ENCODE measurements around the gene RAB1A. TPM values are rescaled to one million over a fixed set of nuclear protein-coding genes. Genes with fewer than 3 reads are reported as not detected.

RAB1A gene
- polyA plus RNA-seq, 2 donors: 100 to 120 TPM

DNA sequence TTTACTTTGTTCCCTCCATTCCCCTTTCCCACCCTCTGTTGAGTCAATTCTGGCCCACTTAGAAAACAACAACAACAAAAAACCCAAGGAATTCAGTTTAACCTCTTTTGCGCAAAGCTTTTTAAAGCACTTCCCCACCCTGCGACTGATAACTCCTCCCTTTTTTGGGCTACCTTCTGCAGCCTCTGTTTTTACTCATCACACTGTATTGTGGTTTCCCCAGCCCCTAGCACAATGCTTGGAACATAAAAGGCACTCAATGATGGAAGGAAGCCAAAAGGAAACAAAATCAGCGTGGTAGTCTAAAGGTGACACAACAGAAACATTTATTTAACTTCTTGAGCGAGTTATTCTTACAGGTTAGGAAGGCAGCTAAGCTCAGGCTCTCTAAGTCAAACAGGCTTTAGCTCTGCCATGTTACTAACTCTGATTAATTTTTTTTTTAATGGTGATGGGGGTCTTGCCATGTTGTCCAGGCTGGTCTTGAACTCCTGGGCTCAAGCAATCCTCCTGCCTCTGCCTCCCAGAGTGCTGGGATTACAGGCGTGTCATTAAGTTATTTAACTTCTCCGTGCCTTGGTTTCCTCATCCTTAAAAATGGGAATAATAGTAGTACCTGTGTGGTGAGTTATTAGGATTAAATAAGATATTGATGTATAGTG is 72.4 kb downstream of the RAB1A start:
- Histone ChIP-seq H3K36me3 (ENCODE audit: control insufficient read depth in 2 of 2, insufficient read depth in 2 of 2, low read length in 1 of 2) (no peaks in the 10 kb centered on the region), H3K4me3 (ENCODE audit: low read depth in 1 of 2, low read length in 2 of 2) (peak overlapping the region; percentile 88 to 89), H3K27me3 (ENCODE audit: control insufficient read depth in 1 of 2, insufficient read depth in 2 of 2, low read length in 2 of 2) (no peaks in the 10 kb centered on the region), H3K27ac (ENCODE audit: low read depth in 2 of 2, low read length in 1 of 2) (peak overlapping the region; percentile 67 to 86), H3K9me3 (ENCODE audit: control insufficient read depth in 2 of 2, insufficient read depth in 1 of 2, low read depth in 1 of 2, low read length in 1 of 2) (no peaks in the 10 kb centered on the region), H3K4me1 (ENCODE audit: control insufficient read depth in 2 of 2, insufficient read depth in 2 of 2, low read length in 1 of 2) (peaks cover 0 to 2% of the 10 kb centered on the region in 2 donors)
- WGBS, 2 donors: 33 to 35% methylated on average over 6 of the region's 6 CpGs

DNA sequence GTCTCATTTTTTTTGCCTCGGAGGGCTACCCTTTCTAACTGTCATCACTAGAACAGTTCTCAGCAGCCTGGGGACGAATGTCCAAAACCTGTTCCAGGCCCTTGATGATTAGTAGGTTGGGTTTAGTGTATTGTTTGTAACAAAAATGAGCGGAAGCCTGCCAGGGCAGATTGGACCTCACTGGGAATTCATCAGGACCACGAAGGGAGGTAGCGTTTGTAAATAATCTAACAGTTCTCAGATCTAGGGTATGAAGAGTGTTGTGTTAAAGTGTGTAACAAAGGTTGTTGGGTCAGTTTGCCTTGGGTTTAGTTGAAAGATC is 72.9 kb downstream of the RAB1A start:
- WGBS, 2 donors: 2 to 4% methylated on average over 5 of the region's 5 CpGs
- Histone ChIP-seq H3K27ac (ENCODE audit: low read depth in 2 of 2, low read length in 1 of 2) (peak overlapping the region; percentile 83 to 86), H3K9me3 (ENCODE audit: control insufficient read depth in 2 of 2, insufficient read depth in 1 of 2, low read depth in 1 of 2, low read length in 1 of 2) (no peaks in the 10 kb centered on the region), H3K36me3 (ENCODE audit: control insufficient read depth in 2 of 2, insufficient read depth in 2 of 2, low read length in 1 of 2) (no peaks in the 10 kb centered on the region), H3K4me3 (ENCODE audit: low read depth in 1 of 2, low read length in 2 of 2) (peak overlapping the region; percentile 88 to 89), H3K27me3 (ENCODE audit: control insufficient read depth in 1 of 2, insufficient read depth in 2 of 2, low read length in 2 of 2) (no peaks in the 10 kb centered on the region), H3K4me1 (ENCODE audit: control insufficient read depth in 2 of 2, insufficient read depth in 2 of 2, low read length in 1 of 2) (peaks cover 0 to 2% of the 10 kb centered on the region in 2 donors)

GRCh38 chr2:65056215-65057053 is 73.5 kb downstream of the RAB1A start, which contains the start of gene CEP68:
CEP68 (plus strand) TSS chr2:65056416; CDS start chr2:65069445, 13,029 bp downstream.
- Histone ChIP-seq H3K27ac (ENCODE audit: low read depth in 2 of 2, low read length in 1 of 2) (peak within 1 kb of the TSS; percentile 83 to 86), H3K36me3 (ENCODE audit: control insufficient read depth in 2 of 2, insufficient read depth in 2 of 2, low read length in 1 of 2) (no peaks in the 10 kb centered on the region), H3K27me3 (ENCODE audit: control insufficient read depth in 1 of 2, insufficient read depth in 2 of 2, low read length in 2 of 2) (no peaks in the 10 kb centered on the region), H3K4me3 (ENCODE audit: low read depth in 1 of 2, low read length in 2 of 2) (peak within 1 kb of the TSS; percentile 88 to 89), H3K9me3 (ENCODE audit: control insufficient read depth in 2 of 2, insufficient read depth in 1 of 2, low read depth in 1 of 2, low read length in 1 of 2) (no peaks in the 10 kb centered on the region), H3K4me1 (ENCODE audit: control insufficient read depth in 2 of 2, insufficient read depth in 2 of 2, low read length in 1 of 2) (peaks cover 0 to 2% of the 10 kb centered on the region in 2 donors)
- 0% methylated on average over 66 to 99 of the region's 99 CpGs for WGBS, 2 donors

DNA sequence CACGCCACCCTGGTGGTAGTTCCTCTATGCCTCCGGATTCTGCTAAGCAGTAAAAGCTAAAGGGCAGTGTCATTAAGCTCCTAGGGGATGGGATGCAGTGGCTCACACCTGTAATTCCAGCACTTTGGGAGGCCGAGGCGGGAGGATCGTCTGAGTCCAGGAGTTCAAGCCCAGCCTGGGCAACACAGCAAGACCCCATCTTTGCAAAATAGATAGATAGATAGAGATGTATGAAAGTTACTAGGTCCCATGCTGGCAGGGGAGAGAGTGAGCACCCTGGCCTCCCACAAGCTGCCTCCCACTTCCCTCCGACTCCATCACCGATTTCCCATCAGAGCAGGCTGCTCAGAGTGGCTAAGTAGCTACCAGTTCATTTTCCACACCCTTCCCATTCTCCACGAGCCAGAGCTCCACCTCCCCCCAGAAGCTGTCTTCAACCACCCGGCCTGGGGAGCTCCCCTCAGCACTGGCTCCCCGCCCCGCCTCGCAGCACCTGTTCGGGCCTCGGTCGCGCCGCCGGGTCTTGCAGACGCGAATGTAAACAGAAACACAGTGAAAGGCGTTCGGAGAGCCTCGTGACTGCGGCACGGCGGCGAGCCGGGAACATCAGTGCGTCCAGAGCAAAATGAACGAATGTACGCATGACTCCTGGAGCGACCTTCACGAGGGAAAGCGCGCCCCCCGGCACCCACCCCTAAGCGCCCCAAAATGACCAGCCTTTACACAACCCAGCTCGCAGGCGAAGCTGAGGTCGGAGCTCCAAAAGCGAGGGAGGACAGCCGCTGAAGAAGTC is 74.3 kb downstream of the RAB1A start:
- Histone ChIP-seq H3K4me1 (ENCODE audit: control insufficient read depth in 2 of 2, insufficient read depth in 2 of 2, low read length in 1 of 2) (peaks cover 0 to 2% of the 10 kb centered on the region in 2 donors), H3K27me3 (ENCODE audit: control insufficient read depth in 1 of 2, insufficient read depth in 2 of 2, low read length in 2 of 2) (no peaks in the 10 kb centered on the region), H3K4me3 (ENCODE audit: low read depth in 1 of 2, low read length in 2 of 2) (peak overlapping the region; percentile 63 to 89), H3K27ac (ENCODE audit: low read depth in 2 of 2, low read length in 1 of 2) (peak overlapping the region; percentile 36 to 83), H3K9me3 (ENCODE audit: control insufficient read depth in 2 of 2, insufficient read depth in 1 of 2, low read depth in 1 of 2, low read length in 1 of 2) (no peaks in the 10 kb centered on the region), H3K36me3 (ENCODE audit: control insufficient read depth in 2 of 2, insufficient read depth in 2 of 2, low read length in 1 of 2) (no peaks in the 10 kb centered on the region)
- 9 to 10% methylated on average over 42 of the region's 42 CpGs for WGBS, 2 donors

- H3K4me3 ChIP-seq (ENCODE audit: low read depth in 1 of 2, low read length in 2 of 2): no peak overlapping the region
- no peaks in the 10 kb centered on the region for H3K9me3 ChIP-seq (ENCODE audit: control insufficient read depth in 2 of 2, insufficient read depth in 1 of 2, low read depth in 1 of 2, low read length in 1 of 2)
- peaks cover 0 to 2% of the 10 kb centered on the region in 2 donors for H3K4me1 ChIP-seq (ENCODE audit: control insufficient read depth in 2 of 2, insufficient read depth in 2 of 2, low read length in 1 of 2)
- WGBS, 2 donors: 78 to 80% methylated on average over 4 of the region's 4 CpGs
- H3K27ac ChIP-seq (ENCODE audit: low read depth in 2 of 2, low read length in 1 of 2): no peak overlapping the region
- H3K27me3 ChIP-seq (ENCODE audit: control insufficient read depth in 1 of 2, insufficient read depth in 2 of 2, low read length in 2 of 2): no peaks in the 10 kb centered on the region
- H3K36me3 ChIP-seq (ENCODE audit: control insufficient read depth in 2 of 2, insufficient read depth in 2 of 2, low read length in 1 of 2): no peaks in the 10 kb centered on the region
Measured at GRCh38 chr2:65054749-65055421, 75.0 kb downstream of the RAB1A start.

GRCh38 chr2:65053199-65053598 is 76.7 kb downstream of the RAB1A start:
- 23 to 35% methylated on average over 1 of the region's 1 CpG for WGBS, 2 donors
- H3K9me3 ChIP-seq (ENCODE audit: control insufficient read depth in 2 of 2, insufficient read depth in 1 of 2, low read depth in 1 of 2, low read length in 1 of 2): no peaks in the 10 kb centered on the region
- H3K4me1 ChIP-seq (ENCODE audit: control insufficient read depth in 2 of 2, insufficient read depth in 2 of 2, low read length in 1 of 2): peaks cover 0 to 2% of the 10 kb centered on the region in 2 donors
- no peaks in the 10 kb centered on the region for H3K27me3 ChIP-seq (ENCODE audit: control insufficient read depth in 1 of 2, insufficient read depth in 2 of 2, low read length in 2 of 2)
- H3K27ac ChIP-seq (ENCODE audit: low read depth in 2 of 2, low read length in 1 of 2): no peak overlapping the region
- H3K36me3 ChIP-seq (ENCODE audit: control insufficient read depth in 2 of 2, insufficient read depth in 2 of 2, low read length in 1 of 2): no peaks in the 10 kb centered on the region
- no peak overlapping the region for H3K4me3 ChIP-seq (ENCODE audit: low read depth in 1 of 2, low read length in 2 of 2)

GRCh38 chr2:65050931-65051330 is 79.0 kb downstream of the RAB1A start:
- Histone ChIP-seq H3K9me3 (ENCODE audit: control insufficient read depth in 2 of 2, insufficient read depth in 1 of 2, low read depth in 1 of 2, low read length in 1 of 2) (no peaks in the 10 kb centered on the region), H3K4me1 (ENCODE audit: control insufficient read depth in 2 of 2, insufficient read depth in 2 of 2, low read length in 1 of 2) (peaks cover 0 to 2% of the 10 kb centered on the region in 2 donors), H3K4me3 (ENCODE audit: low read depth in 1 of 2, low read length in 2 of 2) (no peak overlapping the region), H3K27ac (ENCODE audit: low read depth in 2 of 2, low read length in 1 of 2) (no peak overlapping the region), H3K27me3 (ENCODE audit: control insufficient read depth in 1 of 2, insufficient read depth in 2 of 2, low read length in 2 of 2) (no peaks in the 10 kb centered on the region), H3K36me3 (ENCODE audit: control insufficient read depth in 2 of 2, insufficient read depth in 2 of 2, low read length in 1 of 2) (peaks cover 0 to 2% of the 10 kb centered on the region in 2 donors)
- WGBS, 2 donors: 95 to 97% methylated on average over 3 of the region's 3 CpGs

GRCh38 chr2:65049010-65049639 is 80.8 kb downstream of the RAB1A start:
- Histone ChIP-seq H3K9me3 (ENCODE audit: control insufficient read depth in 2 of 2, insufficient read depth in 1 of 2, low read depth in 1 of 2, low read length in 1 of 2) (peaks cover 0 to 3% of the 10 kb centered on the region in 2 donors), H3K36me3 (ENCODE audit: control insufficient read depth in 2 of 2, insufficient read depth in 2 of 2, low read length in 1 of 2) (peaks cover 0 to 5% of the 10 kb centered on the region in 2 donors), H3K4me1 (ENCODE audit: control insufficient read depth in 2 of 2, insufficient read depth in 2 of 2, low read length in 1 of 2) (no peaks in the 10 kb centered on the region), H3K4me3 (ENCODE audit: low read depth in 1 of 2, low read length in 2 of 2) (no peak overlapping the region), H3K27ac (ENCODE audit: low read depth in 2 of 2, low read length in 1 of 2) (no peak overlapping the region), H3K27me3 (ENCODE audit: control insufficient read depth in 1 of 2, insufficient read depth in 2 of 2, low read length in 2 of 2) (no peaks in the 10 kb centered on the region)
- 87 to 89% methylated on average over 1 of the region's 1 CpG for WGBS, 2 donors
